GM21515 (cell line): Measurements from ENCODE around the gene TUBGCP2.

ENCODE experiments used
- ATAC-seq: cut with Tn5 transposase; IDR thresholded peaks from one replicate; pipeline ENCODE4 v1.9.1; 2021; ENCODE audit not compliant: unreplicated experiment

TUBGCP2 gene

DNA sequence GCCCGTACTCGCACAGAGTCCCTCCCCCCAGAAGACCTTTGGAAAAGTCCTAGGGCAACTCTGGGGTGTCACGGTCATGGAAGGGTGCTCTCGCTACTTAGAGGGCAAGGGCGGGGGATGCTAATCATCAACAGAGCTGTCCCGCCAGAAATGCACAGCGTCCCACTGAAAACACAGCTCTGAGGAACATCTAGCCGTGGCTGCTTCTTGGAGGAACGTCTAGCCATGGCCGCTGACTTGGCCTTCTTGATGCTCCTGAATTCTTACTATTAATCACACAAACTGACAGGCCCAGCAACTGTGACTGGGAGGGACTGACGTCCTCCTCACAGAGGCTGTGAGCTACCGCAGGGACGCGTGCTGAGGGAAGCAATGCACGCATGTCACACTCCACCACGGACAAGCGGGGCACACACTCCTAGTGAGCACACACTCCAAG, 1.7 kb downstream of the TUBGCP2 start:
- ATAC-seq, result no peak

DNA sequence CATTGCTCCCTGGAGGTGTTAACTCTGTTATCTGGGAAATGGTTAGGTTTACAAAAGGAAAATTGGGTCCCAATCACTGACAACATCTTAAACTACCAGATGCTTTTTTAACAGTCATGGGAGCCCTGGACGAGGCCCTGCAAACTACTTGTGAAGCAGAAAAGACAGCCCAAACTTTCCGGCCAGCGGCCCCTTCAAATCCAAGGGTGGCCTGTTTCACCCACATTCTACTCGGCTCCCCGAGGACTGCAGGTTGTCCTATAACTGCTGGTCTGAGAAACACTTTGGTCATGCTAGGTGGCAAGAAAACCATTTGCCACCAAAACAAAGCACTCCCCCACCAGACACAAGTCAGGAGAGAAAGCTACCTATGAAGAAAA, 2.6 kb downstream of the TUBGCP2 start:
- ATAC-seq, result no peak

DNA sequence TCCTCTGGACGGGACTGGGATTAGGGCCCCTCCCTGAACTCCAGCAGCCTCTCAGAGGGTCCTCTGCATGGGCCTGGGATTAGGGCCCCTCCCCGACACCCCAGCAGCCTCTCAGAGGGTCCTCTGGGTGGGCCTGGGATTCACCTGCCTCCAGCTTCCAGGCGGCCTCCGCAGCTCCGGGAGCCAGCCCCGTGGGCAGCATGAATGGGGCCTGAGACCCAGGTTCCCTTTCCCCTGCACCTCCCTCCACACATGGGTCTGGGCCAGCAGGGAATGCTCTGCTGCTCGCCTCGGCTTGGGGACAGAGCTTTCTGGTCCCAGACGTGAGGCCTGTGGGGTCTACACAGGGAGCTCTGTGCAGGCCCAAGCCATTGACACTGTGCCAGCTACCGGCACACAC, 5.5 kb downstream of the TUBGCP2 start:
- ATAC-seq, result no peak

DNA sequence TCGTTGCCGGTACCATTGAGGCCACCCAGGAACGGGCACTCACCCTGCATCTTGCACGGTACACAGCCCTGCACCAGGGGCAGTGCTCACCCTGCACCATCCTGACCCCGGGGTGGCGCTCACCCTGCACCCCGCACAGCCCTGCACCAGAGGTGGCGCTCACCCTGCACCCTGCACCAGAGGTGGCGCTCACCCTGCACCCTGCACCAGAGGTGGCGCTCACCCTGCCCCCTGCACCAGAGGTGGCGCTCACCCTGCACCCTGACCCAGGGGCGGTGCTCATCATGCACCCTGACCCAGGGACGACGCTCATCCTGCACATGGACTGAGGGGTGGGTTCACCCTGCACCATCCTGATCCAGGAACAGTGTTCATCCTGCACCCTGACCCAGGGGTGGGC, 6.4 kb downstream of the TUBGCP2 start:
- no peak for ATAC-seq

DNA sequence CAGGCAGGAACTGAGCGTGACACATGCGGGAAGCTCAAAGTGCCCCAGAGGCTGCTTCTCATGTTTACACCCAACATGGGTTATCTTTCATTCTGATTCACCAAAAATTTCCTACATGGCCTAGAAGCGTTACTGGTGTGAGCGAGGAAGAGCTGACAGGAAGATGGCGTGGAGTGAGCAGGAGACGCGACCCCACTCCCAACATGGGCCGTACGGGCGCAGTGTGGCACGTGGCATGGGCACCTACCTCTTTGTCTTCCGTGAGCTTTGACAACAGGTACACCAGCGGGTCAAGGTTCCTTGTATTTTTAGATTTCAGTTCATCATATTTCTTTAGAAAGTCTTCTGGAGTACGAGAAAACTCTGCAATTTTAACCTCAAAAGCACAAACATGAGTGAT, 8.9 kb downstream of the TUBGCP2 start:
- ATAC-seq, result no peak

DNA sequence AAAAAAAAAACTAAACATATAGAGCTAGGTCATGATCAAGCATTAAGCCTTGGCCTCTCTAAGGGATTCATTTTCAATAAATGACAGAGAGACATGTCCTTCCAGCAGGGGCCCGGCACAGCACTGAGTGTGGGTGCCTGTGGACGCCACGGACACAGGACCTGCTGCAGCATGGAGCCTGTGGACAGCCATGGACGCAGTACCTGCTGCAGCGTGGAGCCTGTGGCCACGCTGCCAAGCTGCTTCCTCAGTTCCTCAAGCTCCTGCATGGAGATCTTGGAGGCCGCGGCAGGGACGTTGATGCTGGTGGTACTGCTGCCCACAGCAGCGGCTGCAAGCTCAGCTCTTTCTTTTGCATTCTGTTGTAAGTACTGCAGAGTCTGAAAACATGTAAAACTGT, 9.4 kb downstream of the TUBGCP2 start:
- no peak for ATAC-seq

DNA sequence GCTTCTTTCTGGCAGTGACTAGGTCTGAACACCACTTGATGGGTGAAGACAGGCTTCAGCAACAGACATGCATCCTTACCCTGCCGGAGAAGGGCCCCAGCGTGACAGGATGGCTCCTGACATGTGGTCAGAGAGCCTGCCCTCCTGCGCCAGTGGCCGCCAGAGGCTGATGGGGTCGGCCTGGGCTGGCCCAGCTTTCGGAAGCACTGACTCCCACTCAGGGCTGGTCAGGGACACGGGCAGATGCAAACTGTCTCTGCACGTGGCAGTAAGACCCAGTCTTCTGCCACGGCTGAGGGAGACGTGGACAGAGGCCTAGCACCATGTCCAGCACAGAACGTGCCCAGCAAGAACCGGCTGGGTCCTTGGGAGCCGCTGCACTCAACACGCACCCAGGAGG, 10.2 kb downstream of the TUBGCP2 start:
- ATAC-seq, result no peak

DNA sequence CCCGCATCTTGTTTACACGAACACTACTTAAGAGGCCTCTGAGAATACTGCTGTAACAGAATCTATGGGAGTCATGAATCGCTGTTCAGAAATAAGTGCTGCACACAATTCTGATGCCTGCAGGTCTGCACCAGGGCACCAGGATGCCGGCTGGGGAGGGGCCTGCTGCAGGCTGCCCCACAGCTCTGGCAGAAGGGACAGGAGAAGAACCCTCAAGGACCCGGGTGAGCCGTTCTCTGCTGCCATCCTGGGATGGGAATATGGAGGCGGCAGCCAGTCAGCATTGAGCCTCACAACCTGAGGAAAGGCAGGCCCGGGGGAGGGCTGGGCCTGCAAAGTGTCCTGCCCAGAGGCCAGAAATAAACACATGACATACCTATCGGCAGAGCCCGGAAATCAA, 11.2 kb downstream of the TUBGCP2 start:
- no peak for ATAC-seq

DNA sequence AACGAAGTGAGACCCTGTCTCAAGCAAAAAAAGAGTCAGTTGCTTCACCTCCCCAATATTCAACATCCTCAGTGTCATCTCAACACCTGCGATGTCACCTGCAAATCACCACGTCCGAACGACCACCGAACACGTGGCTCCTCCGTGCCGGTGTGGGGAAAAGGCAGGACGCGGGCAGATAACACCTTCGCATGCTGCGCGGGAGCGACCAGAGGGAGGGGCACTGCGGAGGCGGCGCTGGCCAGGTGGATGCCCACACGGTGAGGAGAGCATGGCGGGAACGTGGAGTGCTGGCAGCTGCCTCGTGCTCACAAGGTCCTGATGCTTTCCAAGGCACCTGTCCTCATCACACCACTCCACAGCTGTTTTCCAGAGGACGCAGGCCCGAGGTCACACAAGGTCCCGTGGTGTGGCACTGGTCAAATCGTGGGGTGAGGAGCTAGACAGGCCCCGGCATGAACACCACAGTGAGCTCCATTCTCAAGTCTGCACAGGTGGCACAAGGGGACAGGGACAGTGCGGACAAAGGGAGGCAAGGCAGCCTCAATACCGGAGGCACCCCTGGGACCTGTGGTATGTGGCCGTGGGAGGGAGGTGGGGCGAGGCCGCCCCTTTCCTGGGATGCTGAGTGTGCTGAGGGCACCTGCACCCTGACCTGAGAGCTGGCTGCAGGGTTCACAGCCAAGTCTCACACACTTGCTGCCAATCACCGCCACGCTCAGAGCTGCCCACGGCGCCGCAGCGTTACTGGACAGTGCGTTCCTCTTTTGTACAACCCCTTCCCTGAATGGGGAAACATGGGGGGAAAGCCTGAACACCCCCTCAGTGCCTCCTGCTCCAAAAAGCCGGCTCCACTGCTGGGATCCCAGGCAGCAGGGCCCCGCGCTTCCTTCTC, 13.0 kb downstream of the TUBGCP2 start:
- no peak for ATAC-seq

DNA sequence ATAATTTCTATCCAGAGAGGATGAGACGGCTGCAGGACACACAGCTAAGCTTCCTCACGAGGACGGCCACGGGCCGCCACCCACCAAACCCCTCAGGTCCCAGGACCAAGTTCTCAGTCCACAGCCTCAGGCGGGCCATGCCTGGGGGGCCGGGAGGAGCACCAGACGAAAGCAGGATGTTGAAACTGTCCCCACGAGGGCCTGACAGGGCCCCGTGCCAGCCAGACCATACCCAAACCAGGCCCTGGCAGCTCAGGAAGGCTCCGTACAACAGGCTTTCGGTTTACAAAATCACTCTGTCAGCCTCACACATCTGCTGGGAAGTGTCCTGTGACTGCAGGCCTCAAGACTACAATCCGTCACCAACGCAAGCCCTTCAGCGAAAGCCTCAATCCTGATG, 14.5 kb downstream of the TUBGCP2 start:
- no peak for ATAC-seq

DNA sequence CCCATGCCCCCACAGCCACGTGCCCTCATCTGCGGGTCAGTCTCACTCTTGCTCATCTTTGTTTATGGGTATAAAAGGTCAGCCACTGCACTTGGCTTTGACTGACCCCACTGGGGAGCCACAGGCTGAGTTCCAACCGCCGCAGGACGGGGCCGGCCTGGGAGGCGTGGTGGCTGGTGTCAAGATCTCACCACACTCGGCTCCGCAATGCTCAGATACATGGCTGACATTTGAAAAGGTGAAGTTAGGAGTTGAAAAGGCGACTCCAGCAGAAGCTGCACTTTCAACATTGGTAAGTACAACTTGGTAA, 14.9 kb downstream of the TUBGCP2 start:
- ATAC-seq, result no peak

DNA sequence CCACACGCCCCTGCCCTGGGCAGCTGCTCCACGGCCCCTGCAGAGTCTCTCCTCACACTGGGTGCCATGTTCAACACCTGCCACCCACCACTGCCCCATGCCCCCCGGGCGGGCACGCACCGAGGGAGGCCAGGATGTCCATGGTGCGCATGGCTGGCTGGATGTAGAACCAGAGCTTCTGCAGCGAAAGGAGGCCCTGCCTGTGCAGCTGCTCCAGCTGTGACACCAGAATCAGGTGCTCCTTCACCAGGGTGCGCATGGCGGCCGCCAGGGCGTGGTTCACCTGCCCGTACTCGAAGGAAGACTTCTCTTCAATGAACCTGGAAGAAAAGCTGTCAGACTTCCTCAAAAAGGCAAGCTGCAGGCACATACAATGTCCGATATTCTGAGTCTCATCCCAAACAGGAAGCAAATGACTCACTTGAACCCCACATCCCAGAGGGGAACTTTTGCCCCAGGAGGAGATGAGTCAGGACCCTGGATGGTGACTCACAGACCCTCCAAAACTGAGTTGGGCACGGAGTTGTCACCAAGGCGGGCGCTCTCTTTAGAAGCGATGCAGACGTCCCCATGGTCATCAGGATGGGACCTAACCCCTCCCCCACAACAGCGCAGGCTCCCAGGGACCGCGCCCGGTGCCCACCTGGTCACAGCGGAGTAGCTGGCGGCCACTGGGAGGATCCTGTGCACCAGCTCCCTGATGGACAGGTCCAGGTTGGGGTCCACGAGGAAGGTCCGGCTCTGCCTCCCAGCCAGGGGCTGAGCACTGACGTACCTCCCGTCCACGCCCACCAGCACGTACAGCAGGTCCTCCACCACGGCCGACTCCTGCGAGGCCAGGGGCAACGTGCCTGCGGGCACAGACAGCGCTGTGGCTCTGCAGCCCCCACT, 15.5 kb downstream of the TUBGCP2 start:
- no peak for ATAC-seq

DNA sequence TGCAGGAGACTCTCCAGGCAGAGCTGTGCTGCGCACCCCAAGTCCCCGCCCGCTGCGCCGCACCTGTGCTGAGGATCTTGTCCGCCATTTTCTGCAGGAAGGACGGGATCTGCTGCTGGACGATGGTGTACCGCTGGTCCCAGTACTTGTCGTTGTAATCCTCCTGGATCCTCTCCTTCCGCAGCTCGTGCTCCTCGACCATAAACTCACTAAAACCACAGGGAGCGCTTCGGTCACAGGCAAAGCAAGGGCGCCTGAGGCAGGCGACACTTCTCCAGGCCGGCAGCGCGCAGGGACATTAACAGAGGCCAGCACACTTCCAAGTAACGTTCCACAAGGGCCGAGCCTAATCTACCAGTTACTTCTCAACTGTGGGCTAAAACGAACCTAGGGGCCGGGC, 18.9 kb downstream of the TUBGCP2 start:
- no peak for ATAC-seq

DNA sequence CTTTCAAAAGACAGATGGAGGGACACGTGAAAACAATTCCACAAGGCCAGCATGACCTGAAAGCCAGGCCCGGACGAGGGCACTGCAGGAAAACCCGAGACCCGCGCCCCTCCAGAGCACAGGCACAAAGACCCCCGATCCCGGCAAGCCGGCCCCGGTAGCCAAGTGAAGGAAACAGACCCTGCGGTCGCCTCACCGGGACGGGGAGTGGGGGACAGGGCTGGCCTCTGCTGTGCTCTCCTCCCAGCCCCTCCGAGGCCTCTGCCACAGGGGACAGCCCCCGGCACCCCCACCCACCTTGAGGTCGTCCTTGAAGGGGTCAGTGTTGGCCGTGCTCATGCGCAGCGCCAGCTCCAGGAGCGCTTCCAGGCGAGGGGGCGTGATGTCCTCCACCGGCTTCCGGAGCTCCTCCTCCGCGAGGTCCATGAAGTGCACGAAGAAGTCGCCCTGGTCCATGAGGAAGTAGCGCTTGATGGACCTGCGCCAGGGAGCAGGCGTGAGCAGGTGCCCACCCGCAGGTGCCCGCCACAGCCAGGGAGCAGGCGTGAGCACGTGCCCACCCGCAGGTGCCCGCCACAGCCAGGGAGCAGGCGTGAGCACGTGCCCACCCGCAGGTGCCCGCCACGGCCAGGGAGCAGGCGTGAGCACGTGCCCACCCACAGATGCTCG, 20.7 kb downstream of the TUBGCP2 start:
- ATAC-seq, result no peak

DNA sequence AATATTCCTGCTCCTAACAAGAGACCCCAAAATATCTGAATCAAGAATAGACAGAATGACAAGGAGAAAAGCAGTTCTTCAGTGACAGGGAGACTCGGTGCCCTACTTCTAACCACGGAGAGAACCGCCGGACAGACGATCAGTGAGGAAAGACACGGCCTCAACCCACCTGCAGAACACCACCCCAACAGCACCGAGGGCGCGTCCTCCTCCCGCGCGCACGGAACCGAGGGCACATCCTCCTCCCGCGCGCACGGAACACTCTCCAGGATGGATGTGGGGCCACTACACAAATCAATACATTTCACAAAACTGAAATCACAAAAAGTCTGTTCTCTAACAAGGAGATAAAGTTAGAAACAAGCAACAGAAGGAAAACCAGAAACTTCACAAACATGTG, 22.3 kb downstream of the TUBGCP2 start:
- no peak for ATAC-seq

DNA sequence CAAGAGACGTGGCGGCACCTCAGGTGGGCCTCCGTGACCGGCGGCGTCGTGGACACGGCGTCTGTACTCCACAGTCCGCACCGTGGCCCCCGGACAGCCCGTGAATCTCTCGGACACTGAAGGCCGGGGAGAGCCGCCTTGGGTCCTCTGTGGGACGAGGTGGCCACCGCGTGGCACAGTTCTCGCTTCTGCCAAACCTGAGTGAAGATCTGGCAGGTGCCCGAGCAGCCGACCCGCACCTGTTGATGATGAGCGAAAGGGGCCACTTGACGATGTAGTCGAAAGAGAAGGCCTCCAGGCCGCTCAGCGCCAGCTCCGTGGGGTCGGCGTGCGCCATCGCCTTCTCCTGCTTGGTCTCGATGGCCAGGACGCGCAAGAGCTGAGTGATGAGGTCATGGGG, 23.5 kb downstream of the TUBGCP2 start:
- ATAC-seq, result no peak

DNA sequence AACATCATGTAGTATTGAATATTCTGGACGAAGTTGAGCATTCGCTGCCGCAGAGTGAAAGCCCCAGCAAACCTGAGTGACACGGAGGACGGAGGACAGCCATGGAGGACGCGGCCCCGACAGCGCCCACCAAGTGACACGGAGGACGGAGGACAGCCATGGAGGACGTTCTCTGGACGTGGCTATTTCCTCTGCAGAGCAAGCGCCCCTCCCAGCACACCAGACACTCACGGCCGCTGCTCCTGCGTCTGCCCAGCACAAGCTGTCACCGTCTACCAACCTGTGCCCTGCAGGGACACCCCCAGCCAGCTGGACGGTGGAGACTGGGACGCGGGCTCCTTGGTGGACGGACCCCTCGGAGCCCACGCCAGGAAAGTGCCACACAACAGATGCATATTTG, 24.7 kb downstream of the TUBGCP2 start:
- ATAC-seq, result no peak

DNA sequence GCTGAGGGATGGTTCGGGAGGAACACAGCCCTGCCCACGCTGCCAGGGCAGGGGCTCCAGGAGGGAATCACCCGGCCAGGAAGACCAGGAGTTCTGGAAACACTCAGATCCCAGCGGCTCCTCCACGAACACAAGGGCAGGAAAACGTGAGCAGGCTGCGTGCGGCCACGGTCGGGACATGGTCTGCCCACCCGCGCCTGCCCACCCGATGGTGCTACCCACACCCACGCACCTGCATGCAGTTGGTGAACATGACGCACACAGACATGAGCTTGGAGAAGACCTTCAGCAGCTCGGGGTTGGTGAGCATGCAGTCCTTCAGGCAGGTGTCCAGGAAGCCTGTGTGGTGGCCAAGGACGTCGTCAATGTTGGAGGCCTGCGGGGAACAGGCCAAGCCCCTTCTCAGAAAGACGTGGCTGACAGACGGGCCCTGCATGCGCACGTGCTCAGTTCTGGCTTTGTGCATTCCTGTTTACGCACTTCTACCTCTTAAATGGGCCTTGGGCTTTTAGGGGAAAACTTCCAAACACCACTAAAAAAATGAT, 25.8 kb downstream of the TUBGCP2 start:
- ATAC-seq, result no peak

DNA sequence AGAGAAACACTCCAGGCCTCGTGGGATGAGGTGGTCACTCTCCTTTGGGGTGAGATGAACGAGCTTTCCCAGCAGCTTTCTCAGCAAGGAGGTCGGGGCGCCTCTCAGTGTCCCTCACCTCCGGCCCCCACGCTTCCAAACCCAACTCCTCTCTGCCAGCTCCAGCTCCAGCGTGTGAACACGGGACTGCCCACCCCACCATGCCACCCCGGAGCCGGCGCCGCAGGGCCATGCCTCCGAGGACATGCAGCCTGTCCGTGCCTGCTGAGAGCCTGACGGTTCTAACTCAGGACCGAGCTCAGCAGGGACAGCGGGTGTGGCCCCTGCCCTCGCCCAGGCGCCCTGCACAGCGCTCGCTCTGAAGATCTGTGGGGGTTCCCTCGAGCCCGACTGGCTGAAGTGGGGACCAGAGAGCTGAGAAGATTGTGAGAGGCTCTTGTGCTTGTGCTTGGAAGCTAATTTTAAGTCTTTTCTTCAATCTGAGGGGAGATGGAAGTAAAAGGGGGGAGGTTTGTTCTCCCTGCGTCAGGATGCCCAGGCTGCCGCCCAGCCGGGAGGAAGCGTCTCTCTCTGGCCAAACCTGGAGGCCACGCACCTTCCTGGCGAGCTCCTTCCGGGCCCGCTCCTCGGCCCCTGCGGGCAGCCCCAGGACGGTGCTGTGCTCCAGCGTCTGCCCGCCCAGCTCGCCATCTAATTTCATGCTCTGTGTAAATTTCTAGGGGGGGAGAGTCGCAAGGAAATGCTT, 26.9 kb downstream of the TUBGCP2 start:
- ATAC-seq, result no peak

DNA sequence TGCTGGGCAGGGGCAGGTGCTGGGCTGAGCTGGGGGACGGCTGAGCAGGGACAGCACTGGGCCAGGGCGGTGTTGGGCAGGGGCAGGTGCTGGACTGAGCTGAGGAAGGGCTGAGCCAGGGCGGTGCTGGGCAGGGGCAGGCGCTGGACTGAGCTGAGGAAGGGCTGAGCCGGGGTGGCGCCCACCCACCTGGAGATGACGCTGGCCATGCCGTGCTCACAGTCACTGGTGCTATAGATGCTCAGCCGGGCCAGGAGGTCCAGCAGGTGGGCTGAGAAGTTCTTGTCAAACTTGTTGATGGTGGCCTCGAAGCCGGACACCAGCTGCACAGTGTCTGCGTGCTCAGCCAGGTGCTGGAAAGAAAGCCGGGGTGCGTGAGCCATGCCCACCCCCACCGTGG, 27.6 kb downstream of the TUBGCP2 start:
- no peak for ATAC-seq
